Endodermal cell (in vitro differentiated cells): ENCODE measurements around the gene NXPH4. TPM values are rescaled to one million over a fixed set of nuclear protein-coding genes. Genes with fewer than 3 reads are reported as not detected.

Experiments
- DNase-seq: peaks from one replicate; pipeline ENCODE4 v3.0.0-alpha.2; 2017
- H3K27ac ChIP-seq: 2 replicates; pipeline ENCODE4 v1.5.1; 2013; ENCODE audit warnings: mild to moderate bottlenecking, low read depth, low read length, moderate library complexity
- H3K27me3 ChIP-seq: 2 replicates; pipeline ENCODE4 v1.6.1; 2013; ENCODE audit warnings: mild to moderate bottlenecking, low read length, moderate library complexity; ENCODE audit not compliant: insufficient read depth, control insufficient read depth, poor library complexity, severe bottlenecking
- H3K36me3 ChIP-seq: 2 replicates; pipeline ENCODE4 v1.7.0; 2013; ENCODE audit warnings: mild to moderate bottlenecking, low read length, moderate library complexity; ENCODE audit not compliant: control insufficient read depth, insufficient read depth
- H3K4me1 ChIP-seq: one replicate; pipeline ENCODE4 v1.7.0; 2013; ENCODE audit warnings: low read length; ENCODE audit not compliant: control insufficient read depth, insufficient read depth
- H3K4me3 ChIP-seq: 2 replicates; pipeline ENCODE4 v1.5.1; 2013; ENCODE audit warnings: mild to moderate bottlenecking, low read length, moderate library complexity
- H3K9ac ChIP-seq: 2 replicates; pipeline ENCODE4 v1.6.1; 2013; ENCODE audit warnings: mild to moderate bottlenecking, low read length, moderate library complexity; ENCODE audit not compliant: poor library complexity, severe bottlenecking; ENCODE audit errors: extremely low read depth
- H3K9me3 ChIP-seq: 2 replicates; pipeline ENCODE4 v1.6.1; 2013; ENCODE audit warnings: mild to moderate bottlenecking, low read length, moderate library complexity; ENCODE audit not compliant: control insufficient read depth
- H3K27ac Mint-ChIP-seq: 2 replicates; pipeline ENCODE4 v1.8.0; 2020; ENCODE audit warnings: mixed read lengths
- H3K27me3 Mint-ChIP-seq: 2 replicates; pipeline ENCODE4 v1.8.0; 2021; ENCODE audit warnings: mild to moderate bottlenecking, mixed read lengths; ENCODE audit not compliant: insufficient read depth
- H3K36me3 Mint-ChIP-seq: 2 replicates; pipeline ENCODE4 v1.8.0; 2020; ENCODE audit warnings: low read depth, mixed read lengths
- H3K4me1 Mint-ChIP-seq: 2 replicates; pipeline ENCODE4 v1.8.0; 2020; ENCODE audit warnings: mixed read lengths
- H3K4me3 Mint-ChIP-seq: 2 replicates; pipeline ENCODE4 v1.8.0; 2020; ENCODE audit warnings: mild to moderate bottlenecking, moderate library complexity, mixed read lengths
- H3K9me3 Mint-ChIP-seq: 2 replicates; pipeline ENCODE4 v1.8.0; 2020; ENCODE audit warnings: mild to moderate bottlenecking, mixed read lengths
- CTCF ChIP-seq: fragments of 200-600 bp; sonication (generic); conservative IDR thresholded peaks from 2 replicates; pipeline ENCODE4 v1.5.0; 2021; ENCODE audit warnings: antibody characterized with exemption, mild to moderate bottlenecking
- WGBS, 2 experiments: methylation state at CpG; one replicate each; pipeline versions ENCODE4 v1.1.5 to v1.1.7; 2013; ENCODE audit warnings: missing lambda C conversion rate in 2 of 2, mixed read lengths in 1 of 2; ENCODE audit not compliant: insufficient coverage in 1 of 2, insufficient read length in 1 of 2; 5-methylcytosine and 5-hydroxymethylcytosine counted together
- total RNA-seq, 2 donors: library from RNA; stranded (reverse); fragmentation: NEBNext Ultra II Directional in 1 of 2; extraction: Animal tissue kit (Norgen Biotek cat#: 25700) in 1 of 2; gene quantifications; 2 replicates in 1 of 2; 3 replicates in 1 of 2; pipeline ENCODE4 v1.2.1, GENCODE V29; 2021

The NXPH4 gene
- total RNA-seq, 2 donors from 2014 or later = 0.31 to 1.1 TPM

GRCh38 chr12:57179331-57180086 is 37.1 kb upstream of the NXPH4 start:
- no peak for DNase-seq
- Mint-ChIP-seq H3K27ac (no peak overlapping the region), H3K27me3 (no peaks in the 10 kb centered on the region), H3K9me3 (no peaks in the 10 kb centered on the region), H3K36me3 (peaks cover 56% of the 10 kb centered on the region), H3K4me1 (peaks cover 3% of the 10 kb centered on the region), H3K4me3 (no peak overlapping the region)
- WGBS, 2 experiments = 94 to 99% methylated on average over 19 to 27 of the region's 27 CpGs
- Histone ChIP-seq H3K9ac (no peak overlapping the region), H3K36me3 (peaks cover 49% of the 10 kb centered on the region), H3K4me3 (no peak overlapping the region), H3K27me3 (no peaks in the 10 kb centered on the region), H3K9me3 (no peaks in the 10 kb centered on the region), H3K4me1 (no peaks in the 10 kb centered on the region), H3K27ac (no peak overlapping the region)
- no peak for TF ChIP-seq CTCF

- Histone ChIP-seq H3K9ac (no peak overlapping the region), H3K9me3 (no peaks in the 10 kb centered on the region), H3K4me1 (no peaks in the 10 kb centered on the region), H3K4me3 (no peak overlapping the region), H3K27me3 (no peaks in the 10 kb centered on the region), H3K36me3 (peaks cover 54% of the 10 kb centered on the region), H3K27ac (no peak overlapping the region)
- Mint-ChIP-seq H3K4me3 (no peak overlapping the region), H3K4me1 (peaks cover 3% of the 10 kb centered on the region), H3K9me3 (no peaks in the 10 kb centered on the region), H3K27me3 (no peaks in the 10 kb centered on the region), H3K27ac (no peak overlapping the region), H3K36me3 (peaks cover 60% of the 10 kb centered on the region)
- DNase-seq = no peak
- WGBS, 2 experiments = 94 to 98% methylated on average over 13 to 20 of the region's 20 CpGs
- TF ChIP-seq CTCF = no peak
Observed at GRCh38 chr12:57180321-57180989, 36.1 kb upstream of the NXPH4 start.

- Histone ChIP-seq H3K4me1 (no peaks in the 10 kb centered on the region), H3K4me3 (no peak overlapping the region), H3K36me3 (peaks cover 54% of the 10 kb centered on the region), H3K27ac (no peak overlapping the region), H3K9me3 (no peaks in the 10 kb centered on the region), H3K27me3 (no peaks in the 10 kb centered on the region), H3K9ac (no peak overlapping the region)
- DNase-seq = no peak
- Mint-ChIP-seq H3K36me3 (peaks cover 60% of the 10 kb centered on the region), H3K4me1 (peaks cover 3% of the 10 kb centered on the region), H3K9me3 (no peaks in the 10 kb centered on the region), H3K4me3 (no peak overlapping the region), H3K27ac (no peak overlapping the region), H3K27me3 (no peaks in the 10 kb centered on the region)
- TF ChIP-seq CTCF = no peak
- WGBS, 2 experiments = 94 to 96% methylated on average over 7 to 9 of the region's 9 CpGs
Observed at GRCh38 chr12:57181072-57181471, 35.5 kb upstream of the NXPH4 start.
